ENCODE measurements around the gene NAALADL2.

DNA sequence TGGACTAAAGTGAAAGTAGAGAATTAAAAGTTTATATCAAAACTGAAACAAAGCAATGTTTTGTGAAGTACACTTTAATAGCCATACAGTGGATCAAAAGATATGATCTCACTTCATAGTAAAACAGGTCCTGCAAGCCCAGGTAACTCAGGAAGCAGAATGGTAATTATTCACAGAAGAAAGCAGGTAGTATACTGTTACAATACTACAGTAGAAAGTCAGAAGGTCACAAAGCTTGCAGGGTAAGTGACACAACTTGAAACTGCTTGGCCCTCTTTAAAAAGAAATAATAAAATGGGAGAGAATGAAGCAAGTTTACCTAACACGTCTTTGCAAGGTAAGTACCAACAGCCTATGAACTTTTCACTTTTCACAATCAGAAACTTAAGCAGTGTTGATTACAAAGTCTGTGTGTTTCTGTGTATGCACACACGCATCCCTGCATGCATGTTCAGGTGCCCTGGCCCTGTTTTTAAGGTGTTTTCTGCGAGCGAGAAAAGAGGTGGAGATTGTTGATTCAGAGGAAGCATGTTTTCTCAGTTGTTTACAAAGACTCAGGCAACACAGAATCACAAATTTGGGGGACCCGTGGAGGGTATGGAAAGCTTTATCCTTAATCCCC lies at the start of gene NAALADL2:
- TF ChIP-seq, protein P1, sequence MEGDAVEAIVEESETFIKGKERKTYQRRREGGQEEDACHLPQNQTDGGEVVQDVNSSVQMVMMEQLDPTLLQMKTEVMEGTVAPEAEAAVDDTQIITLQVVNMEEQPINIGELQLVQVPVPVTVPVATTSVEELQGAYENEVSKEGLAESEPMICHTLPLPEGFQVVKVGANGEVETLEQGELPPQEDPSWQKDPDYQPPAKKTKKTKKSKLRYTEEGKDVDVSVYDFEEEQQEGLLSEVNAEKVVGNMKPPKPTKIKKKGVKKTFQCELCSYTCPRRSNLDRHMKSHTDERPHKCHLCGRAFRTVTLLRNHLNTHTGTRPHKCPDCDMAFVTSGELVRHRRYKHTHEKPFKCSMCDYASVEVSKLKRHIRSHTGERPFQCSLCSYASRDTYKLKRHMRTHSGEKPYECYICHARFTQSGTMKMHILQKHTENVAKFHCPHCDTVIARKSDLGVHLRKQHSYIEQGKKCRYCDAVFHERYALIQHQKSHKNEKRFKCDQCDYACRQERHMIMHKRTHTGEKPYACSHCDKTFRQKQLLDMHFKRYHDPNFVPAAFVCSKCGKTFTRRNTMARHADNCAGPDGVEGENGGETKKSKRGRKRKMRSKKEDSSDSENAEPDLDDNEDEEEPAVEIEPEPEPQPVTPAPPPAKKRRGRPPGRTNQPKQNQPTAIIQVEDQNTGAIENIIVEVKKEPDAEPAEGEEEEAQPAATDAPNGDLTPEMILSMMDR (conservative IDR thresholded peaks at IDR 0.05 in 1 of 2, IDR thresholded peaks at IDR 0.05 in 1 of 2; ENCODE audit: extremely low read depth in 1 of 2, insufficient read depth in 1 of 2, low read depth in 1 of 2, low read length in 2 of 2) = no peak
- TF ChIP-seq EZH2 (IDR thresholded peaks at IDR 0.05; ENCODE audit: borderline replicate concordance, low read length) = no peak

Measured in mammary epithelial cell (primary cell).